NK-92 (cell line): ENCODE data around the gene DUSP28.
"Not testable (repeated sequence)": the region's sequence is repeated elsewhere in the genome, so short reads cannot be mapped to it uniquely, and the experiment has no call there.

Experiments
- DNase-seq: peaks from one replicate; lab custom pipeline; 2025; ENCODE audit not compliant: unreplicated experiment; lab: John Stamatoyannopoulos, UW

The DUSP28 gene

GRCh38 chr2:240527153-240527750 is 32.9 kb upstream of the DUSP28 start:
- no peak for DNase-seq

GRCh38 chr2:240528406-240529040 is 31.6 kb upstream of the DUSP28 start:
- DNase-seq = no peak

- DNase-seq = no peak
Measured at GRCh38 chr2:240529344-240529999, 30.7 kb upstream of the DUSP28 start.

GRCh38 chr2:240530181-240530580 is 30.0 kb upstream of the DUSP28 start:
- no peak for DNase-seq

- no peak for DNase-seq
Measured at GRCh38 chr2:240531038-240531437, 29.1 kb upstream of the DUSP28 start.

GRCh38 chr2:240532031-240532775 is 28.0 kb upstream of the DUSP28 start:
- no peak for DNase-seq

- no peak for DNase-seq
Measured at GRCh38 chr2:240538031-240538780, 22.0 kb upstream of the DUSP28 start.

GRCh38 chr2:240539101-240539500 is 21.1 kb upstream of the DUSP28 start:
- DNase-seq = not testable (repeated sequence)

- no peak for DNase-seq
Measured at GRCh38 chr2:240539906-240540305, 20.3 kb upstream of the DUSP28 start.

GRCh38 chr2:240551288-240551687 is 8.9 kb upstream of the DUSP28 start:
- no peak for DNase-seq

- no peak for DNase-seq
Measured at GRCh38 chr2:240551811-240552210, 8.3 kb upstream of the DUSP28 start.

GRCh38 chr2:240553956-240554480 is 6.1 kb upstream of the DUSP28 start:
- DNase-seq = no peak

GRCh38 chr2:240554767-240555493 is 5.2 kb upstream of the DUSP28 start:
- DNase-seq = no peak

GRCh38 chr2:240555541-240556250 is 4.5 kb upstream of the DUSP28 start:
- DNase-seq = no peak

GRCh38 chr2:240556553-240557100 is 3.5 kb upstream of the DUSP28 start:
- no peak for DNase-seq

- no peak for DNase-seq
Measured at GRCh38 chr2:240557101-240557751, 2.9 kb upstream of the DUSP28 start.

- no peak for DNase-seq
Measured at GRCh38 chr2:240557808-240558207, 2.3 kb upstream of the DUSP28 start, which contains the start of gene ANKMY1. Gene ANKMY1 (minus strand): TSS chr2:240557988. CDS start chr2:240557335, 653 bp downstream.

GRCh38 chr2:240558236-240558761 is 1.9 kb upstream of the DUSP28 start:
- no peak for DNase-seq
